Effector memory CD8-positive, alpha-beta T cell (primary cell): Measurements from ENCODE around the gene KDM2B.
"Not testable (repeated sequence)": the region's sequence is repeated elsewhere in the genome, so short reads cannot be mapped to it uniquely, and the experiment has no call there.

ENCODE experiments used
- ATAC-seq: fragments of 150-1000 bp; cut with Tn5 transposase; replicated peaks from 2 replicates; pipeline ENCODE4 v1.10.0; 2021; ENCODE audit warnings: mild to moderate bottlenecking, moderate library complexity
- DNase-seq, 3 experiments: peaks; one replicate each; pipeline ENCODE4 v3.0.0; 2021
- H3K27ac Mint-ChIP-seq, 2 donors: one replicate each; pipeline ENCODE4 v1.8.0; 2022; ENCODE audit warnings: mild to moderate bottlenecking in 2 of 2, mixed read lengths in 2 of 2, moderate library complexity in 2 of 2
- H3K27me3 Mint-ChIP-seq, 2 donors: one replicate each; pipeline ENCODE4 v1.8.0; 2022; ENCODE audit warnings: mixed read lengths in 2 of 2
- H3K36me3 Mint-ChIP-seq: one replicate; pipeline ENCODE4 v1.8.0; 2022; ENCODE audit warnings: mild to moderate bottlenecking, moderate library complexity, mixed read lengths; ENCODE audit not compliant: insufficient read depth
- H3K4me1 Mint-ChIP-seq, 2 donors: one replicate each; pipeline ENCODE4 v1.8.0; 2022; ENCODE audit warnings: low read depth in 2 of 2, mixed read lengths in 2 of 2
- H3K4me3 Mint-ChIP-seq, 2 donors: one replicate each; pipeline ENCODE4 v1.8.0; 2022; ENCODE audit warnings: mild to moderate bottlenecking in 2 of 2, mixed read lengths in 2 of 2, moderate library complexity in 2 of 2
- H3K9me3 Mint-ChIP-seq, 2 donors: one replicate each; pipeline ENCODE4 v1.8.0; 2022; ENCODE audit warnings: mixed read lengths in 2 of 2

KDM2B gene

GRCh38 chr12:121390856-121391255, 190.0 kb downstream of the KDM2B start:
- Mint-ChIP-seq H3K27me3 (no peaks in the 10 kb centered on the region), H3K9me3 (no peaks in the 10 kb centered on the region), H3K4me1 (peaks cover 7 to 9% of the 10 kb centered on the region in 2 donors), H3K36me3 (no peaks in the 10 kb centered on the region), H3K27ac (no peak overlapping the region), H3K4me3 (no peak overlapping the region)
- ATAC-seq (no peak), DNase-seq (no peak)

- Mint-ChIP-seq H3K27me3 (no peaks in the 10 kb centered on the region), H3K36me3 (no peaks in the 10 kb centered on the region), H3K4me1 (peaks cover 7 to 9% of the 10 kb centered on the region in 2 donors), H3K27ac (no peak overlapping the region), H3K4me3 (no peak overlapping the region), H3K9me3 (no peaks in the 10 kb centered on the region)
- DNase-seq, result no peak
- no peak for ATAC-seq
Observed at GRCh38 chr12:121388421-121388981, 192.3 kb downstream of the KDM2B start.

- H3K36me3 Mint-ChIP-seq, H3K4me3 Mint-ChIP-seq, H3K27me3 Mint-ChIP-seq, H3K4me1 Mint-ChIP-seq, DNase-seq, H3K9me3 Mint-ChIP-seq, H3K27ac Mint-ChIP-seq, ATAC-seq: not testable (repeated sequence)
Observed at GRCh38 chr12:121384891-121385290, 195.9 kb downstream of the KDM2B start.

DNA sequence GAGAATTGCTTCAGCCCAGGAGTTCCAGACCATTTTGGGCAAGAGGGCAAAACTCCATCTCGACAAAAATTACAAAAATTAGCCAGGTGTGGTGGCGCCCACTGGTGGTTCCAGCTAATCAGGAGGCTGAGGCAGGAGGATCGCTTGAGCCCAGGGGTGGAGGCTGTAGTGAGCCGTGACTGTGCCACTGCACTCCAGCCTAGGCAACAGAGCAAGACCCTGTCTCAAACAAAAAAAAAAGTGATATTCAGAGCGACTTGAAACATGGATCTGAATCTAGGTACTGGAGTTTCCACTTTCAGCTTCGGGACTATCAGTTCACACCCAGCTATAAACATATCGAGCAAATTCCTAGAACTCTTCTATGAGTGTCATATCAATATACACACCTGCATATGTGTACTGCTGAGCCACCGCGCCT, 197.2 kb downstream of the KDM2B start:
- DNase-seq, result no peak
- no peaks in the 10 kb centered on the region for H3K4me1 Mint-ChIP-seq
- no peaks in the 10 kb centered on the region for H3K36me3 Mint-ChIP-seq
- ATAC-seq, result no peak
- H3K27me3 Mint-ChIP-seq, result peaks cover 5% of the 10 kb centered on the region in 2 donors
- no peaks in the 10 kb centered on the region for H3K9me3 Mint-ChIP-seq
- no peak overlapping the region for H3K4me3 Mint-ChIP-seq
- H3K27ac Mint-ChIP-seq, result no peak overlapping the region

GRCh38 chr12:121379945-121380344, 200.9 kb downstream of the KDM2B start:
- H3K4me1 Mint-ChIP-seq, result no peaks in the 10 kb centered on the region
- no peak overlapping the region for H3K27ac Mint-ChIP-seq
- peaks cover 8 to 9% of the 10 kb centered on the region in 2 donors for H3K27me3 Mint-ChIP-seq
- ATAC-seq (no peak), DNase-seq (no peak)
- H3K9me3 Mint-ChIP-seq, result no peaks in the 10 kb centered on the region
- no peaks in the 10 kb centered on the region for H3K36me3 Mint-ChIP-seq
- H3K4me3 Mint-ChIP-seq, result no peak overlapping the region
